Measurements from ENCODE around the gene NCAM2.

GRCh38 chr21:21247424-21247823 is 249.2 kb downstream of the NCAM2 start:
- no peak for TF ChIP-seq ATF3 (IDR thresholded peaks at IDR 0.05; ENCODE audit: insufficient read depth, low read depth, low read length)
- TF ChIP-seq ZNF274 (IDR thresholded peaks at IDR 0.05; ENCODE audit: borderline replicate concordance, extremely low read depth, low read length) = no peak
- TF ChIP-seq CTCF (IDR thresholded peaks at IDR 0.05; ENCODE audit: control extremely low read depth in 1 of 3, insufficient read depth in 1 of 3, low read depth in 1 of 3, low read length in 3 of 3) = no peak
- TF ChIP-seq USF2 (IDR thresholded peaks at IDR 0.05; ENCODE audit: low read length) = no peak
- no peak for TF ChIP-seq HDAC2 (IDR thresholded peaks at IDR 0.05; ENCODE audit: borderline replicate concordance in 1 of 2, low read depth in 2 of 2, low read length in 2 of 2)
- TF ChIP-seq JUND (IDR thresholded peaks at IDR 0.05; ENCODE audit: low read length) = no peak
- TF ChIP-seq POLR2A (IDR thresholded peaks at IDR 0.05; ENCODE audit: control extremely low read depth in 1 of 2, low read depth in 2 of 2, low read length in 2 of 2) = no peak
